GM23248 (cell line): Measurements from ENCODE around the gene LMNTD1. TPM values are rescaled to one million over a fixed set of nuclear protein-coding genes. Genes with fewer than 3 reads are reported as not detected.
A peak's percentile ranks its signal among the peaks of the same experiment; 100 is the strongest.

Source experiments
- DNase-seq: peaks from one replicate; pipeline ENCODE4 v3.0.0-alpha.2; 2015
- H2AFZ ChIP-seq: fragments of 200-600 bp; sonication (generic); 2 replicates; pipeline ENCODE4 v1.6.1; 2016; ENCODE audit warnings: antibody characterized with exemption
- H3F3A ChIP-seq: fragments of 200-600 bp; sonication (generic); 2 replicates; pipeline ENCODE4 v1.6.1; 2016; ENCODE audit warnings: mild to moderate bottlenecking, antibody characterized with exemption, mixed run types; ENCODE audit not compliant: insufficient read depth
- H3K27ac ChIP-seq: fragments of 200-600 bp; sonication (generic); 2 replicates; pipeline ENCODE4 v1.5.1; 2016; ENCODE audit warnings: mild to moderate bottlenecking
- H3K27me3 ChIP-seq: fragments of 200-600 bp; sonication (generic); replicated peaks from 2 replicates; pipeline ENCODE4 v1.6.1; 2016; ENCODE audit warnings: mild to moderate bottlenecking; ENCODE audit not compliant: insufficient read depth
- H3K36me3 ChIP-seq: fragments of 200-600 bp; sonication (generic); 2 replicates; pipeline ENCODE4 v1.6.1; 2016; ENCODE audit warnings: low read depth, mild to moderate bottlenecking
- H3K4me1 ChIP-seq: fragments of 200-600 bp; sonication (generic); 2 replicates; pipeline ENCODE4 v1.6.1; 2016; ENCODE audit warnings: mild to moderate bottlenecking; ENCODE audit not compliant: insufficient read depth
- H3K4me2 ChIP-seq: fragments of 200-600 bp; sonication (generic); one replicate; pipeline ENCODE4 v1.6.1; 2016; ENCODE audit warnings: mild to moderate bottlenecking; ENCODE audit not compliant: unreplicated experiment
- H3K4me3 ChIP-seq: fragments of 200-600 bp; sonication (generic); 2 replicates; pipeline ENCODE4 v1.5.1; 2016; ENCODE audit warnings: mild to moderate bottlenecking
- H3K79me2 ChIP-seq: fragments of 200-600 bp; sonication (generic); 2 replicates; pipeline ENCODE4 v1.6.1; 2016; ENCODE audit warnings: mild to moderate bottlenecking; ENCODE audit not compliant: insufficient read depth
- H3K9ac ChIP-seq: fragments of 200-600 bp; sonication (generic); 2 replicates; pipeline ENCODE4 v1.6.1; 2016; ENCODE audit warnings: mild to moderate bottlenecking
- H3K9me2 ChIP-seq: fragments of 200-600 bp; sonication (generic); 2 replicates; pipeline ENCODE4 v1.6.1; 2016; ENCODE audit warnings: mixed run types, mild to moderate bottlenecking, moderate library complexity; ENCODE audit not compliant: insufficient read depth
- H3K9me3 ChIP-seq: fragments of 200-600 bp; sonication (generic); one replicate; pipeline ENCODE4 v1.6.1; 2017; ENCODE audit warnings: low read depth
- H4K20me1 ChIP-seq: fragments of 200-600 bp; sonication (generic); 2 replicates; pipeline ENCODE4 v1.6.0; 2016; ENCODE audit not compliant: insufficient read depth
- EZH2 ChIP-seq: fragments of 200-600 bp; sonication (generic); IDR thresholded peaks from 2 replicates; pipeline ENCODE4 v1.6.1; 2018; ENCODE audit warnings: antibody characterized with exemption, mild to moderate bottlenecking; ENCODE audit not compliant: insufficient read depth, poor library complexity, severe bottlenecking
- EZH2phosphoT487 ChIP-seq: fragments of 200-600 bp; sonication (generic); IDR thresholded peaks from 2 replicates; pipeline ENCODE4 v1.6.1; 2018; ENCODE audit warnings: antibody characterized with exemption, moderate library complexity, mild to moderate bottlenecking, low read depth; ENCODE audit not compliant: insufficient read depth
- WGBS, 2 experiments: methylation state at CpG; one replicate each; pipeline ENCODE4 v1.1.6; 2015 to 2017; ENCODE audit warnings: low lambda C conversion rate in 2 of 2, low coverage in 1 of 2; ENCODE audit errors: missing lambda C conversion rate in 2 of 2; 5-methylcytosine and 5-hydroxymethylcytosine counted together
- in situ Hi-C: fragments of 300-500 bp; cut with MboI; formaldehyde crosslinking; loops from 2 replicates; pipeline ENCODE4 v1.15.0; 2020
- polyA plus RNA-seq: library from polyadenylated mRNA; unstranded; fragments of >200 nt; fragmentation: Nextera tagmentation; extraction: Ambion mirVana; gene quantifications from 2 replicates; pipeline ENCODE4 v1.2.1, GENCODE V29; 2016
- total RNA-seq: library from RNA; depleted of rRNA; stranded (reverse); fragments of >200 nt; shearing (Covaris generic); gene quantifications from 2 replicates; pipeline ENCODE4 v1.2.3, GENCODE V29; 2014

Gene LMNTD1
- total and polyA plus RNA-seq, 2 experiments from 2014 or later = 0.43 to 0.58 TPM

DNA sequence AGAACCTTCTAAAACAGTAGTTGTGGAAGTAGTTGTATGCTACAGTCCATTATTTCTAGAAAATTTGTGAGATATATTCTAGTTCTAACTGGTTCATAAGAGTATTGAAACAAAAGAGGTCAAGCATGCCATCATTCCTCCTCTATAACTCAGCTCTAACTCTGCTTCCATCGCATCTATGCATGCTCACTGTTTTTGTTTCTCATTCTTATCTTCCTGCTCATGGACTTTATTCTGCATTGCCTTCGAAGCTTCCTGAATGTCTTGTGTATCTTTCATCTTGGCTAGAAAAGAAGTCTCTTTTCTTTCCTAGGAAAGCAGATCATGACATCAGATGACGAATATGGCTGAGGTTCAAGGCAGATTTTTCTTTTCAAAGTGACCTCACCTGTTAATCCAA lies 402 bp downstream of the LMNTD1 start:
- Histone ChIP-seq H3K4me3 (no peak overlapping the region), H3K4me2 (peak overlapping the region; percentile 40), H3K9me3 (no peaks in the 10 kb centered on the region), H3K9me2 (no peaks in the 10 kb centered on the region), H4K20me1 (no peaks in the 10 kb centered on the region), H3K9ac (peak overlapping the region; percentile 20; the same call in 1 of the 2 replicates), H3K79me2 (no peaks in the 10 kb centered on the region), H3K27ac (peak overlapping the region; percentile 70), H3F3A (peaks cover 18% of the 10 kb centered on the region), H3K4me1 (peaks cover 24% of the 10 kb centered on the region), H2AFZ (no peak overlapping the region), H3K27me3 (no peaks in the 10 kb centered on the region), H3K36me3 (no peaks in the 10 kb centered on the region)
- in situ Hi-C loops = no loop called here
- no peak for TF ChIP-seq EZH2
- no peak for TF ChIP-seq EZH2phosphoT487
- WGBS, 2 experiments = 41 to 47% methylated on average over 3 of the region's 3 CpGs
- DNase-seq = peak; percentile 75

DNA sequence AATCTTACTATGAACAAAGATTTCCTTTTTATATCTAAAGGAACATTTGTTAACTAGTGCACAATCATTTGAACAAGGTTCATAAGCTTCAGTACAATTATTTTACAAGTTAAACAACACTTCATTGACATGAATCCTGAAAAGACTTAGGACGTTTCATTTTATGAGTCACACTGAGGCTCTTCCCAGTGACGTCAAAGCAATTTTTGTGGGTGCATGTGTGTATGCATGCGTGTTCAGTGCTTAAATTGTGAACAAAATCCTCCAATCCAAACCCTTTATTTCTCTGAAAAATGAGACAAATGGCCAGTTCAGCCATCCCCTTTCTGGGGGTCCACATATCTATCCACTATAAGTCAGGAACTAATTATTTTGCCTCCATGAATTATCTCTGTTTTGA lies 2.9 kb downstream of the LMNTD1 start:
- H3K27me3 ChIP-seq = no peaks in the 10 kb centered on the region
- TF ChIP-seq EZH2phosphoT487 (no peak), EZH2 (no peak)
- peak overlapping the region; percentile 15 for H3K4me2 ChIP-seq
- H3K9ac ChIP-seq = no peak overlapping the region
- peak overlapping the region; percentile 50 for H2AFZ ChIP-seq
- DNase-seq = peak; percentile 73
- no peaks in the 10 kb centered on the region for H3K79me2 ChIP-seq
- in situ Hi-C loops = no loop called here
- H3K27ac ChIP-seq = peak overlapping the region; percentile 33
- 34 to 49% methylated on average over 3 of the region's 3 CpGs for WGBS, 2 experiments
- peaks cover 11% of the 10 kb centered on the region for H3F3A ChIP-seq
- H3K4me3 ChIP-seq = no peak overlapping the region
- H3K4me1 ChIP-seq = peaks cover 19% of the 10 kb centered on the region
- H3K36me3 ChIP-seq = no peaks in the 10 kb centered on the region
- no peaks in the 10 kb centered on the region for H3K9me3 ChIP-seq
- no peaks in the 10 kb centered on the region for H4K20me1 ChIP-seq
- no peaks in the 10 kb centered on the region for H3K9me2 ChIP-seq

DNA sequence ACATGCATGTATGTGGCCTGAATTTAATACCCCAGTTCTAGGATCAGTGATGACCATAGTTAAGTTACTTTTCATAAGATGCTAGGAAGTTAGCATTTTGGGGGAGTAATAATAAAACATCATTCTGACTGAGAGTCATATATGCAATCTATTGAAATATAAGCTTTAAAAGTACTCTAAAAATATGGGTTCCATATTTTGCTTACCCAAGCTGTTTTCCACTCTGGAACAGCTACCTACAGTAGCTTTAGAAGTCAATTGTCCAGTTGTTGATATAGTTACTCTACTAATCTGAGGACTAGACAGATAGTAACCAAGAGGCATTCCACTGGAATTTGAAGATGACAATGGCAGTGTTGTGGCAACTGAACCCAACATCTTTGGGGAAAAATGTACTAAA lies 4.0 kb downstream of the LMNTD1 start:
- no peak overlapping the region for H2AFZ ChIP-seq
- H3K4me2 ChIP-seq = no peak overlapping the region
- no peak overlapping the region for H3K9ac ChIP-seq
- H3K36me3 ChIP-seq = no peaks in the 10 kb centered on the region
- peaks cover 19% of the 10 kb centered on the region for H3K4me1 ChIP-seq
- no peaks in the 10 kb centered on the region for H3K9me3 ChIP-seq
- in situ Hi-C loops = no loop called here
- H3K27ac ChIP-seq = no peak overlapping the region
- no peak for TF ChIP-seq EZH2phosphoT487
- no peak for TF ChIP-seq EZH2
- H3K27me3 ChIP-seq = no peaks in the 10 kb centered on the region
- no peaks in the 10 kb centered on the region for H3K9me2 ChIP-seq
- peaks cover 11% of the 10 kb centered on the region for H3F3A ChIP-seq
- no peaks in the 10 kb centered on the region for H3K79me2 ChIP-seq
- H3K4me3 ChIP-seq = no peak overlapping the region
- DNase-seq = no peak
- no peaks in the 10 kb centered on the region for H4K20me1 ChIP-seq

DNA sequence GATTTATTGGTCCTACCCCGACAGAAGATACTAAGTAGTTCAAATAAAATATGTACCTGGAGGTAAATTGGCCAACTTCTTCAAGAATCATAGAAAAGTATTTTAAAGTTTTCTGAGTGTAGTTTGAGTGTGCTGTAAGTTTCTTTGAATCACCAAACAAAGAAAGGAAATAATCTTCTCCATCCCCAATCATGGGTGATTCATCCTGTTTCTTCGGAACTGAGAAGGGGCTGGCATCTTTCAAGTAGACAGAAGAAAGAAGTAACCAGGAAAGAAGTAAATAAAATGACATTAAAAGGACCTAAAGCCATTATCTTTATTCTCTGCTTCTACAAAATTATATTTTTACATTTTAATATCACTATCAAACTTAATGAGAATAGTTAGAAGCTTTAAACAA lies 6.8 kb downstream of the LMNTD1 start:
- Histone ChIP-seq H3K79me2 (no peaks in the 10 kb centered on the region), H3K4me3 (no peak overlapping the region), H4K20me1 (no peaks in the 10 kb centered on the region), H2AFZ (0 out of 2 replicates have a peak overlapping the region, but pooled peaks have one; percentile 4), H3K4me1 (peaks cover 6% of the 10 kb centered on the region; the same call in 1 of the 2 replicates), H3K36me3 (no peaks in the 10 kb centered on the region), H3K9ac (no peak overlapping the region), H3K9me2 (no peaks in the 10 kb centered on the region), H3K27me3 (no peaks in the 10 kb centered on the region), H3K9me3 (no peaks in the 10 kb centered on the region), H3K27ac (no peak overlapping the region), H3F3A (no peaks in the 10 kb centered on the region), H3K4me2 (no peak overlapping the region)
- TF ChIP-seq EZH2 = no peak
- no peak for TF ChIP-seq EZH2phosphoT487
- 63 to 73% methylated on average over 2 of the region's 2 CpGs for WGBS, 2 experiments
- DNase-seq = peak; percentile 26
- in situ Hi-C loops = no loop called here

DNA sequence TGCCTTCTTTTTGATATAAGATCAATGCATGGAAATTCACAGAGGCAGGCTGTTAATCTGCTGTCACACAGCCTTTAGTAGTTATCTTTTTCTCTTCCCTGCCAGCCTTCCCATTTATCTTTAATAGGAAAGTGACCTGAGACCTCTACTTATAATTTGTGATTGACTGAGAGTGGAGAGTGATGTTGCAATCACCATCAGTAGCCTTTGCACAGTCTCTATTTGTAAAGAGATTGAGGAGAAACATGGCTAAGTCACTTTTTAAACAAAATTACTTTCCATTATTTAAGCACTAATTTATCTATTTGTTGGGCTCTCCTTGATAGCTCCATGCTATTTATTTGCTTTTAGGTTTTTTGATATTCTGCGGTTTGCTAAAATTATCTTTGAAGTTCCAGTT lies 19.9 kb downstream of the LMNTD1 start:
- in situ Hi-C loops = no loop called here
- no peak overlapping the region for H3K4me2 ChIP-seq
- no peak for DNase-seq

More for the DNA sequence above, 19.9 kb downstream of the LMNTD1 start:
- Histone ChIP-seq H3K79me2 (no peaks in the 10 kb centered on the region), H3K4me1 (peaks cover 7% of the 10 kb centered on the region; the same call in 1 of the 2 replicates), H3K9ac (no peak overlapping the region), H3K27me3 (no peaks in the 10 kb centered on the region), H3K9me2 (0 out of 2 replicates have a peak, but pooled peaks cover 4% of the 10 kb centered on the region), H3F3A (peaks cover 8% of the 10 kb centered on the region; the same call in 1 of the 2 replicates), H2AFZ (no peak overlapping the region), H3K36me3 (no peaks in the 10 kb centered on the region), H3K9me3 (no peaks in the 10 kb centered on the region), H4K20me1 (no peaks in the 10 kb centered on the region), H3K27ac (no peak overlapping the region), H3K4me3 (no peak overlapping the region)
- WGBS, 2 experiments = 85 to 100% methylated on average over 1 of the region's 1 CpG
- TF ChIP-seq EZH2 = no peak
- no peak for TF ChIP-seq EZH2phosphoT487
